Measurements from ENCODE around the gene IL10RB. TPM values are rescaled to one million over a fixed set of nuclear protein-coding genes. Genes with fewer than 3 reads are reported as not detected.

Gene IL10RB
- total RNA-seq, 6 experiments from 2014 or later: 10.5 to 24.2 (median 20.3) TPM

DNA sequence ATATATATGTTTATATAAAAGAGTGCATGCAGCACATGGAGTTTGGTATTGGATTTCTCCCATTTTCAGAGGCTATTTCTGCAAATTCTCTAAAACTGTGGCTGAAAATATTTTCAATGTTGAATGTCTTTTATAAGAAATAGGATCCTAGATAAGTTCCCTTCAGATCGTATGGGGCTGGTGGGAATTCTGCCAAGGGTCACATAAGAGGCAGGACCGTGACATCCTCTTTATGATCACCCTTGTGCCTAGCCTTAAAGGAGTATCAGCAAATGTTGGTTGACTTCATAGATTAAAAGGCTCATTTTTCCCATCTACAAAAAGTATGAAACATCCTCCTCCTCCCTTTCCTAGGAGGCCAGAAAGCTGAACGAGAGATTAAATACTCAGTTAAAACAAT, 37.7 kb upstream of the IL10RB start:
- no peaks in the 10 kb centered on the region for H3K36me3 ChIP-seq
- no peak overlapping the region for H3K4me3 ChIP-seq
- H3K9me3 ChIP-seq: no peaks in the 10 kb centered on the region
- intact Hi-C loops (cut with DNase I): no loop called here
- no peaks in the 10 kb centered on the region for H3K27me3 ChIP-seq
- H3K4me1 ChIP-seq: peaks cover 0 to 54% (median 16%) of the 10 kb centered on the region in 4 donors
- H3K27ac ChIP-seq: peak overlapping the region in 2 of 3 donors; percentile 35 to 74
- ATAC-seq: no peak
- no peak for DNase-seq
- 34% methylated on average over 3 of the region's 3 CpGs for WGBS (ENCODE audit: insufficient coverage, low coverage, low lambda C conversion rate, missing lambda C conversion rate)
- TF ChIP-seq, protein P1, sequence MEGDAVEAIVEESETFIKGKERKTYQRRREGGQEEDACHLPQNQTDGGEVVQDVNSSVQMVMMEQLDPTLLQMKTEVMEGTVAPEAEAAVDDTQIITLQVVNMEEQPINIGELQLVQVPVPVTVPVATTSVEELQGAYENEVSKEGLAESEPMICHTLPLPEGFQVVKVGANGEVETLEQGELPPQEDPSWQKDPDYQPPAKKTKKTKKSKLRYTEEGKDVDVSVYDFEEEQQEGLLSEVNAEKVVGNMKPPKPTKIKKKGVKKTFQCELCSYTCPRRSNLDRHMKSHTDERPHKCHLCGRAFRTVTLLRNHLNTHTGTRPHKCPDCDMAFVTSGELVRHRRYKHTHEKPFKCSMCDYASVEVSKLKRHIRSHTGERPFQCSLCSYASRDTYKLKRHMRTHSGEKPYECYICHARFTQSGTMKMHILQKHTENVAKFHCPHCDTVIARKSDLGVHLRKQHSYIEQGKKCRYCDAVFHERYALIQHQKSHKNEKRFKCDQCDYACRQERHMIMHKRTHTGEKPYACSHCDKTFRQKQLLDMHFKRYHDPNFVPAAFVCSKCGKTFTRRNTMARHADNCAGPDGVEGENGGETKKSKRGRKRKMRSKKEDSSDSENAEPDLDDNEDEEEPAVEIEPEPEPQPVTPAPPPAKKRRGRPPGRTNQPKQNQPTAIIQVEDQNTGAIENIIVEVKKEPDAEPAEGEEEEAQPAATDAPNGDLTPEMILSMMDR (IDR thresholded peaks at IDR 0.05): no peak
- TF ChIP-seq POLR2A (IDR thresholded peaks at IDR 0.05): no peak

DNA sequence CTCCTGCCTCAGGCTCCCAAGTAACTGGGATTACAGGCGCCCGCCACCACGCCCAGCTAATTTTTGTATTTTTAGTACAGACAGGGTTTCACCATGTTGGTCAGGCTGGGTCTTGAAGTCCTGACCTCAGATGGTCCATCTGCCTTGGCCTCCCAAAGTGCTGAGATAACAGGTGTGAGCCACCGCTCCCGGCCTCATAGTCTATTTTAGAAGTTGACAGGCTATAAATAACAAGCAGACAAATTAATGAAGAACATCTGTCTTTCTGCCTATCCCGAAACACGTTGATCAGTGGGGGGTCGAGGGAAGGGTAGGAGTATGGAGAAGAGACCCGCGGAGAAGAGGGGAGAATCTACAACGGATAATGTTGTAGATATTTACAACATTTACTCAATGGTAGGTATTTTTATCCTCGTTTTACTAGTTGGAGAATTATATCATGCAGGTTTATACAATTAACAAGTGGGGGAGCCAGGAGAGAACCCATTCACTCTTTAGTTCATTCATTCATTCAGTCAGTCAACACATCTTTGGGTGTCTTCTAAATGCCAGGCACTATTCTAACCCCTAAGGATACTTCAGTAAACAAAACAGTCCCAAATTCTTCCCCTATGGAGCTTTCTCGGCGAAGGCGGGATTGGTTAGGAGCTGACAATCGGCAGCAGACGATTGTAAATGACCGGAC, 36.9 kb upstream of the IL10RB start:
- no peak for TF ChIP-seq POLR2A (IDR thresholded peaks at IDR 0.05)
- TF ChIP-seq, protein P1 (IDR thresholded peaks at IDR 0.05): no peak
- no peaks in the 10 kb centered on the region for H3K27me3 ChIP-seq
- H3K36me3 ChIP-seq: no peaks in the 10 kb centered on the region
- ATAC-seq (no peak), DNase-seq (no peak)
- H3K27ac ChIP-seq: peak overlapping the region in 2 of 3 donors; percentile 34 to 93
- peaks cover 0 to 52% (median 16%) of the 10 kb centered on the region in 4 donors for H3K4me1 ChIP-seq
- intact Hi-C loops (cut with DNase I): no loop called here
- H3K9me3 ChIP-seq: no peaks in the 10 kb centered on the region
- WGBS (ENCODE audit: insufficient coverage, low coverage, low lambda C conversion rate, missing lambda C conversion rate): 47% methylated on average over 18 of the region's 18 CpGs
- peak overlapping the region in 2 of 3 donors; percentile 97 to 98 for H3K4me3 ChIP-seq

DNA sequence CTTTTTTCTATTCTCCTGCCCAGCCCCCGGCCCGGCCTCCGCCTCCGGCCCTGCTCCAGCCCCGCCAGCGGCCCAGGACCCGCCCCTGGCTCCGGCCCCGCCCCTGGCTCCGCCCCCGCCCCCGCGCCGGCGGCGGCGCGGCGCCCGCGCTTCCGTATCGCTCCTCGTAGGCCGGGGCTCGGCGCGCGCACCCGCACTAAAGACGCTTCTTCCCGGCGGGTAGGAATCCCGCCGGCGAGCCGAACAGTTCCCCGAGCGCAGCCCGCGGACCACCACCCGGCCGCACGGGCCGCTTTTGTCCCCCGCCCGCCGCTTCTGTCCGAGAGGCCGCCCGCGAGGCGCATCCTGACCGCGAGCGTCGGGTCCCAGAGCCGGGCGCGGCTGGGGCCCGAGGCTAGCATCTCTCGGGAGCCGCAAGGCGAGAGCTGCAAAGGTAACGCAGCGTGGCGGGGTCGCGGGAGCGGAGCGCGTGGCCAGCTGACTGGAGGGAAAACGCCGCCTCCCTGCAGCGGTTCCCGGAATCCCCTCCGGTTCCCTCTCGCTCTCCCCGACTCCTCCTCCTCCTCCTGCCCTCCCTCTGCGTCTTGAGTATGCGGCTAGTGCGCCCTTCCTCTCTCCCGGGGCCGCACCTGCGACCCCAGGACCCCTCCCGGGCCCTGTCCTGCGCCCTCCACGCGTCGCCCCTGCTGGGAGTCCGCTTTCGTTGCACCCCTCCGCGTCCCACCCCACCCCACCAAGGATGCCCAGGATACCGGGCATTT, 36.2 kb upstream of the IL10RB start, which contains the start of gene IFNAR2:
Gene IFNAR2 (plus strand): TSS at position 155 of the 761 bp plus-strand sequence. CDS start 11,985 bp downstream, outside the sequence.
- Histone ChIP-seq H3K36me3 (no peaks in the 10 kb centered on the region), H3K27ac (peak within 1 kb of the TSS; percentile 93 to 98 (median 93)), H3K4me1 (peaks cover 0 to 45% (median 16%) of the 10 kb centered on the region in 4 donors), H3K4me3 (peak within 1 kb of the TSS; percentile 97 to 99 (median 98)), H3K27me3 (no peaks in the 10 kb centered on the region), H3K9me3 (no peaks in the 10 kb centered on the region)
- intact Hi-C loops (cut with DNase I): no loop called here
- peak; percentile 91 for TF ChIP-seq POLR2A (IDR thresholded peaks at IDR 0.05)
- TF ChIP-seq, protein P1 (IDR thresholded peaks at IDR 0.05): no peak
- WGBS (ENCODE audit: insufficient coverage, low coverage, low lambda C conversion rate, missing lambda C conversion rate): under 1% methylated on average over 38 of the region's 95 CpGs
- DNase-seq (peak; percentile 89), ATAC-seq (peak; percentile 66 to 87 (median 78))

DNA sequence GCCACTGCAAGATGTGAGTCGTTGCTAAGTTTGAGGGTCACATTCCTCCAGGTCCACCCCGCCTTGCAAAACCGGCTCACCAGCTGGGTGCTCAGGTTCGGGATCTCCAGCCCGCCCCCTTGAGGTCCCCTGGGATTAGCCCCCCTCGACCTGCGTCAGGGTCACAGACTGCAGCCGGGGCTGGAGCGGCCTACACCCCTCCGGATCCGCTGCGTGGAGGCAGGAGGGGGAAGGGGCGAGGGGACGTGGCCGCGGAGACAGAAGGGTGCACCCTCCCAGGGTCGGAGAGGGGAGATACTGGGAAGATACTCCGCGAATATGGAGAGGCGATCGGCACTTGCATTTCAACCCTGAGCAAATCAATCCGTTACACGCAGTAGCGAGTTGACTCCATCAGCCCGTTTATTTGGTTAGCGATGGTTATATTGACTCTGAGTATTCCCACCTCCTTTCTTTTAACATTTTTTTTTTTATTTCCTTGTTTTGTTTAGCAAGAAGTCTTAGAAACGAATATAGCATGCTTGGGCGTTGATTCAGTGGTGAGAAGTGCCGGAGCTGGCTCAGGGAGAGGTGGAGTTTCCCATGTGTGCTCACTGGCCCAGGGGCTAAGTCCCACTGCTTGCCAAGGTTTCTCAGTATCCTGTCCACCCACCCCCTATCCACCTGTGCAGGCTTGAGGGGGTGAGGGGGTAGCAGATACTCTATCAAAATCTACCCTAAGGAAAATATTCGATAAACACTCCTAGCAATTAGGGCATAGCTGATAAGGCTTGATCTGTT, 35.4 kb upstream of the IL10RB start:
- Histone ChIP-seq H3K27ac (peak overlapping the region; percentile 93 to 98 (median 93)), H3K4me1 (peaks cover 0 to 37% (median 16%) of the 10 kb centered on the region in 4 donors), H3K27me3 (no peaks in the 10 kb centered on the region), H3K9me3 (no peaks in the 10 kb centered on the region), H3K4me3 (peak overlapping the region; percentile 97 to 99 (median 98)), H3K36me3 (no peaks in the 10 kb centered on the region)
- DNase-seq (peak; percentile 67 to 70 (median 67)), ATAC-seq (peak; percentile 24 to 52 (median 44))
- WGBS (ENCODE audit: insufficient coverage, low coverage, low lambda C conversion rate, missing lambda C conversion rate): under 1% methylated on average over 16 of the region's 30 CpGs
- intact Hi-C loops (cut with DNase I): no loop called here
- TF ChIP-seq, protein P1 (IDR thresholded peaks at IDR 0.05): peak in 2 of 4 donors; percentile 11 to 13
- no peak for TF ChIP-seq POLR2A (IDR thresholded peaks at IDR 0.05)

All from right lobe of liver (tissue), 6 donors.